ENCODE results near the gene OPTC.

- TF ChIP-seq GABPA (IDR thresholded peaks at IDR 0.05; ENCODE audit: borderline replicate concordance, insufficient read depth, low read length): no peak
- no peak for TF ChIP-seq RFX5 (IDR thresholded peaks at IDR 0.05; ENCODE audit: borderline replicate concordance, low read depth, low read length)
- TF ChIP-seq ZNF274 (IDR thresholded peaks at IDR 0.05; ENCODE audit: borderline replicate concordance, extremely low read depth, low read length): no peak
- TF ChIP-seq CTCF (IDR thresholded peaks at IDR 0.05; ENCODE audit: control extremely low read depth in 1 of 3, insufficient read depth in 1 of 3, low read depth in 1 of 3, low read length in 3 of 3): no peak
- no peak for TF ChIP-seq POLR2A (IDR thresholded peaks at IDR 0.05; ENCODE audit: control extremely low read depth in 1 of 2, low read depth in 2 of 2, low read length in 2 of 2)
- TF ChIP-seq GTF2F1 (IDR thresholded peaks at IDR 0.05; ENCODE audit: borderline replicate concordance, low read depth, low read length): no peak
- TF ChIP-seq MAX (IDR thresholded peaks at IDR 0.05): no peak
- no peak for TF ChIP-seq TAF1 (IDR thresholded peaks at IDR 0.05; ENCODE audit: low read depth, low read length)
- no peak for TF ChIP-seq POU5F1 (IDR thresholded peaks at IDR 0.05; ENCODE audit: low read depth, low read length)
- TF ChIP-seq CREB1 (IDR thresholded peaks at IDR 0.05): no peak
- no peak for TF ChIP-seq TBP (IDR thresholded peaks at IDR 0.05; ENCODE audit: low read depth, low read length)
- no peak for TF ChIP-seq EZH2 (IDR thresholded peaks at IDR 0.05; ENCODE audit: low read depth, low read length, severe bottlenecking)
- no peak for TF ChIP-seq BACH1 (IDR thresholded peaks at IDR 0.05; ENCODE audit: low read length)
- TF ChIP-seq SUZ12 (IDR thresholded peaks at IDR 0.05; ENCODE audit: low read length): no peak
Observed at GRCh38 chr1:203478231-203478630, 15.7 kb upstream of the OPTC start.
